HG03521 (cell line): ENCODE results near the gene OBP2A.

ENCODE experiments used
- ATAC-seq: cut with Tn5 transposase; IDR thresholded peaks from one replicate; pipeline ENCODE4 v1.9.1; 2021; ENCODE audit warnings: mild to moderate bottlenecking, moderate library complexity; ENCODE audit not compliant: unreplicated experiment

OBP2A gene

DNA sequence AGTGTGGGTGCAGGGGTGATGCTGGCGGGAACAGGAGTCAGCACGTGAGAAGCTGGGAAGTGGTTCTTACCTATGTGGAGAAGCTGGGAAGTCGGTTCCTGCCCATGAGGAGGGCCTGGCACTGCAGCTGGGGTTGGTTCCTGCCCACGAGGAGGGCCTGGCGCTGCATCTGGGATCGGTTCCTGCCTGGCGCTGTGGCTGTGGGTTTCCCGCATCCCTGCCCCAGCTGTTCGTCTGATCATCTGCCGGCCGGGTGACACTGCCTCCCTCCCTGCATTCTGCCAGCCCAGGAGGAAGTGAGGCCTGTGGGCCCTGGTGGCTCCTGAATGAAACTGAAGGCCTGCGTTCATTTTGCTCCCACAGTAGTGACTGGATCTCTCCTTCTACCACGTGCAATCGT, 5.1 kb downstream of the OBP2A start:
- no peak for ATAC-seq

DNA sequence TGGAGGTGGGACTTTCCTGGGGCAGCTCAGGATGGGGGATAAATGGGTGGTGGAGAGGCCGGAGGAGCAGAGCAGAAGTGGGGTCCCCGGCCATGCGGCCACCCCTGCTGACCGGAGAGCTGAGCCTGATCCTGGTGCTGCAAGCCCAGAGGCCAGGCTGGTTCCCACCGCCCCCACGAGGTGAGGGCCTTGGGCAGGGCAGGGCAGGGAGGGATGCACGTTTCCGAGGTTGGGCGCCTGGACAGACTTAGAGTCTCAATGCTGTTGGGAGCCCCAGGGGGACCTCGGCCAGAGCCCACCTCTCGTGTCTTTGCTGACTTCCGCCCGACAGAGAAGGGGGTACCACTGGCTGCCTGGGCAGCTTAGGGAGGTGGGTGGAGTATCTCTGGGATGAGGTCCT, 5.5 kb downstream of the OBP2A start:
- no peak for ATAC-seq

DNA sequence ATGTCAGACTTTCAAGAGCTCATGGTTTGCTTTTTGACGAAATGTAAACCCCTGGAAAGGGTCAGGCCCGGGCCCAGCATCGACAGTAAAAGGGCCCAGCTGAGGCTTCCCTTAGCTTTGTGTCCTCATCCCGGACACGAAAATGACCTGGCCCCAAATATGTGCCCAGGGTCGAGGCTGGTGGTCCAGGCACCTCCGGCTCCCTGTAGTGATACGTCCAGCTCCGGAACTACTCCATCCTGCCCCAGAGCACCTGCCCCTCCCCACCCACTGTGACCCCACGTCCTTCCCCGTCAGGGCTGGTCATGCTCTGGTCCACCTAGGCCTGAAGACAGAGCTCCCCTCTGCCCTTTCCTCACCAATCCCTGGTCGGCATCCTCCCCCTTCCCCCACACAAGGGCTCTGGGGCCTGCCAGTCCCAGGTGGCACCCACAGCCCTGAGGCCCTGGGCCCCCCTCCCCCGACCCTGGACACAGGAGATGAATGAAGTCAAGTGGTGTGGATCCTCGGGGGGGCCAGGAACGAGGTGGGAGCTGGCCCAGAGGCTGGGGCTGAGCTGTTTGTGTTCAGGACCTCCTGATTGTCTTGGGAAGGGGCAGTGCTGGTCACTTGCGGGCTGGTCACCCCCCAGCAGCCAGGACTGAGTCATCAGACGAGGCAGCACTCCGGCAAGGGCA, 6.2 kb downstream of the OBP2A start:
- no peak for ATAC-seq

DNA sequence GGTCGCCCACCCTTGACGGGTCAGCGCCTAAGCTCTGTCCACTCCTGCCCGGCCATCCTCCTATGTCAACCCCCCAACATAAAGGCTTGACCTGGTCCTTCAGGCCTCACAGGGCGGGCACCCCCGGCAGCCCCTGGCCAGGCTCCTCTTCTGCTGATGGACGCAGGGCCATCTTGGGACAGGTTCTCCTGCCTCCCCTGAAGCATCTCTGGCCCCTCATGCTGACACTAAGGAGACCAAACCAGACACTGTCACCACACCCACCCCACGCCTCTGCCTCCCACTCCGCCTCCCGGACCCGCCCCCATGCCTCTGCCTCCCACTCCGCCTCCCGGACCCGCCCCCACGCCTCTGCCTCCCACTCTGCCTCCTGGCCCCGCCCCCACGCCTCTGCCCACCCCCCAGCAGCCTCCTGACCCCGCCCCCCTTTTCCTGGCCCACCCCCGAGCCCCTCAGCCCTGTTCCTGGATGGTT, 6.8 kb downstream of the OBP2A start:
- ATAC-seq = no peak

DNA sequence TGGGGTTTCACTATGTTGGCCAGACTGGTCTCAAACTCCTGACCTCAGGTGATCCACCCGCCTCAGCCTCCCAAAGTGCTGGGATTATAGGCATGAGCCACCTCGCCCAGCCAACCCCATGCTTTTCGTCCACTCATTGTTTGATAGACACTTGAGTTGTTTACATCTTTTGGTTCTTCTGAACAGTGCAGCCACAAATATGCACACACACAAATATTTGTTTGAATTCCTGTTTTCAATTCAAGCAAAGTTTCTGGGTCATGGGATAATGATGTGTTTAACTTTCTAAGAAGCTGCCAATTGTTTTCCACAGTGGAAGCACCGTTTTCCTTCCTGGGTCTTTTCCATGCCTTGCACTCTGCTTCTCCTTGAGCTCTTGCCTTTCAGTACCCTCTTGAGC, 8.8 kb downstream of the OBP2A start:
- ATAC-seq = no peak

DNA sequence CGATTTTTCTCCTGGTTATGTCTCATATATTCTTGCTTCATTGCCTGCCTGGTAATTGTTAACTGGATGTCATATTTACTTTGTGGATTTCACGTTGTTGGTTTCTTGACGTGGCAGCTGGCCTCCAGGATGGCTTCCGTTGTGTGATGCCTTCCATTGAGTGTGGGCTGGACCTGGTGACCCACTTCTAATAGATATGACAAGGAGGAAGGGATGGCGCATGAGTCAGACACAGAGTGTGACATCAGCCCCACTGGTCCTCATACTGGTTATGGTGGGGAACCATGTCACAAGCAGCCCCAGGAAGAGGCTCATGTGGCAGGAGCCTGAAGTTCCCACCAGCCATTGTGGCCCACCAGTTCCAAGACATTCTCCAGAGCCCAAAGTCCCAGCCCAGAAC, 9.3 kb downstream of the OBP2A start:
- no peak for ATAC-seq

DNA sequence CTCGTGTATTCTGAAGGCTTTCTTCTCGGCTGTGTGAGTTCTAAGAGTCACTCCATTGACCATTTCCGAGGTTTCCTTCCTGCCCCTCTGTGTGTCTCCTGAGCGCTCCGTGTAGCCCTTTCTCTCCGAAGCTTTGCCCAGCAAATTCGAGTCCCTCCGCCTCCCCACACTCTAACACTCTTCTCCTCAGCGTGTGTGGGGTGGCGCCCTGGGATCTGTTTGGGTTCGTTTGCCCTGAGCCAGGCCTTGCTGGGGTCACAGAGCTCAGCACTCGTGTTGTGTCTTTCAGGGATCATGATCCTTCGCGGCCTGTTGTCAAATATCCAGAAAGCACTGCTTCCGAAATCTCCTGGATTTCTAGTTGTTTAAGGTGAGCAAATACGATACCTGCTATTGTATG, 10.0 kb downstream of the OBP2A start:
- no peak for ATAC-seq

DNA sequence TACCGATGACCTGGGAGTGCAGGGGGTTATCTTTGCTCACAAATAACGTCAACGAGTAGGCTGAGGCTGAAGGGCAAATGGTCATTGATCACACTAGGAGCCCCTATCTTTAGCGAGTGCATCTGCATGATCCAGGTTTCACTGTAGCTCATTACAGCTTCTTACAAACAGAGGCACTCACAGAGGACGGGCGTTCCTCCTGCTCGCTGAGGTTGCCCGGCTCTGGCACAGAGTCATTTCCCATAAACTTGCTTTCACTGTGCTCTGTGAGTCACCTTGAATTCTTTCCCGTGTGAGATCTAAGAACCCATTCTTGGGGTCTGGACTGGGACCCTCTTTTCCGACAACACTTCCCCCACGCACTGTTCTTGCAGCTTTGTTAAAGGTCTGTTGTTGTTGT, 13.7 kb downstream of the OBP2A start:
- ATAC-seq = no peak

DNA sequence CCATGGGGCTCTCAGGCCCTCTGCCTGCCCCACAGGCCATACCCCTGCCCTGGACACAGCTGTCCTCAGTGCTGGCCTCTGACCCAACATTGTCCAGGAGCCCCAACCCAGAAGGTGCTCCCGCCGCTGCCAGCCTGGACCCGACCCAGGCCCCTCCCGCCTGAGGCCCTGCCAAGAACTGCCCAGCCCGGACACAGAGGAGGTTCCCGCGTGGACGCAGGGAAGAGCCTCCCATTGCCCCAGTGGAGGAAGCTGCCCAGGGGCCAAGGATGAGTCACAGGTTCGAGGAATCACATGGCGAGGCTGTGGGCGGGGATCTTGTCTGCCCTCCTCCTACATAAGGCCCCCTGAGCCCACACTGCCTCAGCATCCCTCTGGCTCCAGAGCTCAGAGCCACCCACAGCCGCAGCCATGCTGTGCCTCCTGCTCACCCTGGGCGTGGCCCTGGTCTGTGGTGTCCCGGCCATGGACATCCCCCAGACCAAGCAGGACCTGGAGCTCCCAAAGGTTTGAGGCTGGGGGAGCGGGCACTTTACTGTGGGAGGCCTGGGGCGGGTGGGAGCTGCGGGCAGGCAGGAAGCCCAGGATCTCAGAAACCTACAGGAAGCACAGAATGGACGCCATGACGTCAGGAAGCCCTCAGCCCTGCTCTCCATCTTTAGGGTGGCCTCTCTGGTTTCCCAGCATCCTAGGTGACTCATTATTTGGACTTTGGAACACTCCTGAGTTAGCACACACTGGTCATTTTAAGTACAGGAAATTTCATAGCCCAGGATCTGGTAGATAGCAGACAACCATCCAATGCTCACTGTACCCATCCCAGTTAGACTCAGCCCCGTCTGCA, 15.7 kb downstream of the OBP2A start, which contains the start of gene PAEP:
Gene PAEP, plus strand, starts transcription at position 366 of the 844 bp plus-strand sequence.
- ATAC-seq = no peak

DNA sequence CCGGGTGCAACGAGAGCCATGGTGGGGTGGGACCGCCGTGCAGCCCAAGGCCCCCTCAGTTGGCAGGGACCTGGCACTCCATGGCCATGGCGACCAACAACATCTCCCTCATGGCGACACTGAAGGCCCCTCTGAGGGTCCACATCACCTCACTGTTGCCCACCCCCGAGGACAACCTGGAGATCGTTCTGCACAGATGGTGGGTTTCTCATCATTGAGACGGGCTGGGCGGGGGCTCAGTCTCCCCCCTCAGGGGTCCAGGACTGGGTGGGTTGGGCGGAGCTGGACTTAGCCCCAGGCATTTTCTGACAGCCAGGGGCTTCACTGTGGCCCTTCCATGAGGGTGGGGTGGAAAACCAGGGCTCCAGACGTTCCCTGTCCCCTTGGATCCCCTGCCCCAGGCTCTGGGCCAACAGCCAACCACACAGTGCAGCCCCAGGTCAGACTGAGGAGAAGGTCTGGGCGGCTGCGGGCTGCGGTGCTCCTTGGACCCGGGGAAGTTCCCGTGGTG, 16.4 kb downstream of the OBP2A start:
- ATAC-seq = no peak

DNA sequence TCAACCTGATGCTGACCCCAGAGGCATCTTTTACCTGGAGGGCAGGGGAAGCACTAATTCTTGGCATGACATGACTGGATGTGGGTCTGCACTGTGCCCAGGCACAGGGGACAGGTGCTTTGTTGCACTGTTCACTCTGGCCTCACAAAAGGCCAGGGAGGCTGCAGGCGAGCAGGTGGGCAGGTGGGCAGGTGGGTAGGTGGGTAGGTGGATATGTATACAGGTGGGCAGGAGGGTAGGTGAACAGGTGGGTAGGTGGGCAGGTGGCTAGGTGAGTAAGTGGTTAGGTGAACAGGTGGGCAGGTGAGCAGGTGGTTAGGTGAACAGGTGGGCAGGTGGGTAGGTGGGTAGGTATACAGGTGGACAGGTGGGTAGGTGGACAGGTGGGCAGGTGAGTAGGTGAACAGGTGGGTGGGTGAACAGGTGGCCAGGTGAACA, 17.1 kb downstream of the OBP2A start:
- no peak for ATAC-seq

DNA sequence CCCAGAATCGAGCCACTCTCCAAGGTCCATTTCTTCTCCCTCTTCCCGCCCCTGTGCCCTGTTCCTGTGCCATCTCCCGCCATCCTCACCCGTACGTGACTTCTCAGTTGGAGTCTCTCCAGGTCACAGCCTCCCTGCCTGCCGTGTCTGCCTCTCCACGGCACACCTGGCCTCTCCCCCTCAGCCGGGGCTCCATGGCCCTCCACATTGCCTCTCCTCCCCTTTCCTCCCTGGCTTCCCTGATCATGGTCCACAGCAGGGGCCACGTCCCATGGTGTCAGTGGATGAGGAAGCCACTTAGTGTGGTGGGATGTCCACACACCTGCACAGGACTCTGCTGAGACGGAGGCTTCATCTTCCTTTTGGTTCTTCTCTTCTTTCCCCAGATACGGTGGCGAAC, 17.9 kb downstream of the OBP2A start:
- no peak for ATAC-seq

DNA sequence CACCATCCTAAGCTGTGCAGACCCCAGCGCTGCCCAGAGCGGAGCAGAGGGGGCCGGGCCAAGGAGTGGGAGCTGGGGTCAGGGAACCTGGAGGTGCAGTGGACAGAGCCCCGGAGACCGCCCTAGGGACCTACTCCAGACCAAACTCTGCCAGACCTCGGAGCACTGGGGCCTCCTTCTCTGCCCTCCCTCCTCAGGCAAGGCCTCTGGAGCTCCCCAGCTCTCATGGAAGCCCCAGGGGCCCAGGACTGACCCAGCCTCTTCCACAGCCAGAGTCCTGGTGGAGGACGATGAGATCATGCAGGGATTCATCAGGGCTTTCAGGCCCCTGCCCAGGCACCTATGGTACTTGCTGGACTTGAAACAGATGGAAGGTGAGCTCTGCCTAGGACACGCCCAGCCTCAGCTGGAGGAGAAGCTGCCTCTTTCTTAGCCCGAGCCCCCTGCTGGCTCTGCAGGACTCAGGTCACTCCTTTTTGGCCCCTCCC, 19.3 kb downstream of the OBP2A start:
- no peak for ATAC-seq

DNA sequence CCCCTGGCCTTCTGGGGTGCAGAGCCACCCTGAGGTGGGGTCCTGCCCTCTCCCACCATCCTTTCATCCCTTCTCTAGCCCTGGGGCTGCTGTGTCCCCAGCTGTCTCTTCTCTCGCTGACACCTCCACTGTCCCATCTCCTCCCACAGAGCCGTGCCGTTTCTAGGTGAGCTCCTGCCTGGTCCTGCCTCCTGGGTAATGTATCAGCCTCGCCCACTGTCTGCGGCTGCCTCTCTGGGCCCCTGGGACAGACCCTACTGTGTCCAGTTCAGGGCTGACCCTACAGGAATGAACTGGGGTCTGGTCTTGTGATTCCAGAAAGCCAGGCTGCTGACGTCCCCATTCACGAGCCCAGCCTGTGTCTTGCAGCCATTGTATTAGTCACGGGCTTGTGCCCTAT, 19.7 kb downstream of the OBP2A start:
- no peak for ATAC-seq

DNA sequence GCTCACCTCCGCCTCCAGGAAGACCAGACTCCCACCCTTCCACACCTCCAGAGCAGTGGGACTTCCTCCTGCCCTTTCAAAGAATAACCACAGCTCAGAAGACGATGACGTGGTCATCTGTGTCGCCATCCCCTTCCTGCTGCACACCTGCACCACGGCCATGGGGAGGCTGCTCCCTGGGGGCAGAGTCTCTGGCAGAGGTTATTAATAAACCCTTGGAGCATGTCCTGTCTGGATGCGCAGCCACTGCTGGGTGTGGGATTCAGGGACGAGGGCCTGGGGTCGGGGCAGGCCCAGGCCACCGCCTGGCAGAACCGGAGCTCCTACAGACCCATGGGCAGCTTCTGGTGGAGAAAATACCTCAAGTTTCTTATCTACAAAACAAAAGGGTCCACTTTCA, 20.6 kb downstream of the OBP2A start:
- ATAC-seq = no peak

DNA sequence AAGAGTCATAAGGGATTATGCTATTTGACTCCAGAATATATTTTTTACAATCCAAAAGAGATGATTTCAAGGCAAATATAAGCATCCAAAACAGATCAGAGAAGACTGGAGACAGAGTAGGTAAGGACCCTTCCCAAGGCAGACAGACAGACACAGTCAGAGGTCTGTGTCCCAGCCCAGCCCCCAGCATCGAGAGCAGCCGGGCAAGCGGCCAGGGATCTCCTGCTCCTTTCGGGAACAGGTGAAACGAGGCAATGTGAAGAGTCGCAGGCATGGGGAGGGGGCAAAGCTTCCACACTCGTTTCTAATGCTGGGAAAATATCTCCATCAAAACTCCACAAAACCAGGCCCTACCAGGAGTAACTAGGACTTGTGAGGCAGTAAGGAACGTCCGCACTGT, 21.4 kb downstream of the OBP2A start:
- no peak for ATAC-seq

DNA sequence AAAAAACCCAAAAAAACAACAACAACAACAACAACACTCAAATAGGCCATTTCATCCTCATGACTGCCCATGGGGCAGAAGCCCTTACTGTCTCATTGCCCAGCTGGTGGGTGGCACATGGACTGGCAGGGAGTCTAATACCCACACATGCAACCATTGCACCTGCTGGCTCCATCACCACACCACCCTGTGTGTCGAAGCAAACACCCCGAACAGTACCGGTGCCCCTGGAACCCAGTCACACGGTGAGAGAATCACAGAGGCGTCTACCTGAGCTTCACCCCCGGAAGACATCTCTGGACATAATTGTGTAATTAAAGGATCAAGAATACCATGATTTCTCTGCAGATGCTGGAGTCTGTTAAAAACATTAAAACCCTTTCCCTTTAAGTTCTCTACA, 22.1 kb downstream of the OBP2A start:
- no peak for ATAC-seq

DNA sequence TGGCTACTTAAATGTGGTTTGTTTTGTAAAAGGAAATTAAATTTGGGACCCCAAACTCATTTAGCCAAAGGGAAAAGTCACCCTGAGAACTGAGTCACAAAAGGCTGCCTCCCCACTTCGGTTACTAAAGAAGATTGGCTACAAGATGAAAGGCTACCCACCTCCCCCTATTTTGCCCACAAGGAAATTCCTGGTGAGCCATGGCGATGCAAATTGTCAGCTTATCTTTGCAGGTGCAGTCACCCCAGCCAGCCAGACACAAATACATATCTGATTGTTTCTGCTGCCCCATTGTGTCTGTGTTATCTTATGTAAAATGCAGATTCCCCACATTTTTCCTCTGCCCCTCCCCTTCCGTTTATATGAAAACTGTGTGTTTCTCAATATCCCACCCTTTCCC, 24.5 kb downstream of the OBP2A start:
- no peak for ATAC-seq

DNA sequence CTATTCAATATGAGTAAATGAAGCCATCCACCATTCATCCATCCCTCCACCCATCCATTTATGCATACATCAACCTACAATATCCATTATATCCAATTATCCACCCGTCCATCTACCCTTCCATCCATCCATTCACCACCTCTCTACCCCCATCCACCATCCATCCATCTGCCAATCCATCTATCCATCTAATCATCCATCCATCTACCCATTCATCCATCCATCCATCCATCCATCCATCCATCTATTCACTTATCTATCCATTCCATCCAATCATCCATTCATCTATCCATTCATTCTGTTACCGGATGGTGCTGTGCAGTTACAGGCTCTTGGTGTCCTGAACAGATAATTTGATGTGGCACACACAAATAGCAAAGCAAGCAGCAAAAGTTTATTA, 26.3 kb downstream of the OBP2A start:
- no peak for ATAC-seq

DNA sequence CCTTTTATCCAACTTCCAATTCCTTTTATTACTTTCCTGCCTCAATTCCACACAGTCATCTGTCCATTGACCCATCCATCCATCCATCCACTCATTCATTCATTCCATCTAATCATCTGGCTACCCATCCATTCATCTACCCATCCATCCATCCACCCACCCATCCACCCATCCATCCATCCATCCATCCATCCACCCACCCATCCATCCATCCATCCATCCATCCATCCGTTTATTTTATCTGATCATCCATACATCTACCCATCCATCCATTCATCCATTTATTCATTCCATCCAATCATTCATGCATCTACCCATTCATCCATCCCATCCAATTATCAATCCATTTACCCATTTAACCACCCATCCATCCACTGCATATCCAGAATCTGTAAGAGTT, 27.2 kb downstream of the OBP2A start:
- no peak for ATAC-seq

DNA sequence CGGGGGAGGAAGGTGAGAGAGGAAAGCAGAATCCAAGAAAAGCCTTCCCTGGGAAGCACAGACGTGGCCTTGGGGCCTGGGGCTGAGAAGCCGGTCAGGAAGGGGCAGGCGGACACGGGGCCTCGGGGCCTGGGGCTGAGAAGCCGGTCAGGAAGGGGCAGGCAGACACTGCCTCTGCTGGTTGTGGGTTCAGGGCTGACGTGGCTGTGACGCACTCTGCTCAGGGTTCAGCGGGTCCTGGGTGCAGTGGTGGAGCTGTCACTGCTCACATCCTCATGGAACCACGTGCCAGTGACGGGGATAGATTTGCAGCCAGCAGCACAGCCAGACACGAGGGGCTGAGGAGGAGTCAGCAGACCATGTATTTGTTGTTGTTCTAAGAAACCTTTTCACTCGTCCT, 28.4 kb downstream of the OBP2A start:
- ATAC-seq = no peak

DNA sequence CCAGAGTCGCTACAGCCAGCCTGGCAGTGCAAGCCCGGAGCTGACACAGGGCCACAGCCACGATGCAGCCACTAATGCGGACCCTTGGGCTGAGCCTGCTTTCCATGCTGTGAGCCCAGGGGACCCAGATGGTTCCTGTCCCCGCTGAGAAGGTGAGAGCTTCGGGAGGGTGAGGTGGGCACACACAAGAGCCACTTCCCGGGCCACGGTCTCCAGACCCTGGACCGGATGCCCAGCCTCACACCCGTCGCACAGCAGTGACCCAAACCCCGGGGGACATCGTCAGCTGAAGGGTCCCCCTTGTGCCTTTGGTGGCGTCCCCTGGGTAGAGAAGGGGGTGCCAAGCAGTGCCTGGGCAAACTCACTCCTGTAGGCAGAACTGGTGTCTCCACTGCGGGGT, 29.0 kb downstream of the OBP2A start:
- ATAC-seq = no peak
